HEK293 (cell line): ENCODE data around the gene ACKR3.

Experiments
- CTCF ChIA-PET: fragments of 350-600 bp; formaldehyde crosslinking; extraction: SDS; loops from one replicate; lab custom pipeline; 2021; ENCODE audit warnings: antibody characterized with exemption; lab: Yijun Ruan, JAX
- POLR2A ChIA-PET: fragments of 300-600 bp; formaldehyde crosslinking; extraction: SDS; loops from one replicate; lab custom pipeline; 2020; ENCODE audit warnings: antibody characterized with exemption, inconsistent platforms; lab: Yijun Ruan, JAX
- H3K27ac ChIP-seq: fragments of 200-500 bp; sonication (Bioruptor generic); 2 replicates; pipeline ENCODE4 v1.5.1; 2014; ENCODE audit warnings: low read depth, low read length, control low read depth, inconsistent platforms; ENCODE audit errors: extremely low read depth
- H3K36me3 ChIP-seq, 2 experiments: fragments of 200-500 bp in 1 of 2; sonication (Bioruptor generic) in 1 of 2; 1 replicate in 1 of 2; 2 replicates in 1 of 2; pipeline ENCODE4 v1.5.1; 2014 to 2017; ENCODE audit warnings: inconsistent platforms in 2 of 2, low read length in 2 of 2; ENCODE audit not compliant: control insufficient read depth in 2 of 2, insufficient read depth in 1 of 2
- H3K4me1 ChIP-seq: fragments of 200-500 bp; sonication (Bioruptor generic); 2 replicates; pipeline ENCODE4 v1.5.1; 2014; ENCODE audit warnings: mild to moderate bottlenecking, low read length, inconsistent platforms; ENCODE audit not compliant: control insufficient read depth, insufficient read depth
- H3K4me3 ChIP-seq: 2 replicates; pipeline ENCODE4 v1.5.1; 2011; ENCODE audit warnings: low read depth, mild to moderate bottlenecking, control low read depth, low read length, moderate library complexity
- H3K9me3 ChIP-seq: fragments of 200-500 bp; sonication (Bioruptor generic); 2 replicates; pipeline ENCODE4 v1.5.1; 2014; ENCODE audit warnings: low read depth, low read length, inconsistent platforms; ENCODE audit not compliant: control insufficient read depth, insufficient read depth
- HOXA7 ChIP-seq: sonication (generic); formaldehyde crosslinking; IDR thresholded peaks from 2 replicates; pipeline ENCODE4 v1.8.1; 2022; ENCODE audit warnings: missing genetic modification reagents, borderline replicate concordance
- HOXC10 ChIP-seq: sonication (generic); formaldehyde crosslinking; IDR thresholded peaks from 2 replicates; pipeline ENCODE4 v1.8.1; 2023; ENCODE audit warnings: mild to moderate bottlenecking, missing genetic modification reagents
- KLF9 ChIP-seq: fragments of 450-650 bp; formaldehyde crosslinking; IDR thresholded peaks from 2 replicates; pipeline ENCODE4 v1.5.1; 2016; ENCODE audit warnings: missing biosample characterization, missing genetic modification characterization, low read depth
- OSR2 ChIP-seq: fragments of 450-650 bp; formaldehyde crosslinking; IDR thresholded peaks from 2 replicates; pipeline ENCODE4 v1.5.1; 2016; ENCODE audit warnings: missing biosample characterization, missing genetic modification characterization
- ZBTB17 ChIP-seq: fragments of 450-650 bp; formaldehyde crosslinking; IDR thresholded peaks from 2 replicates; pipeline ENCODE4 v1.5.1; 2016; ENCODE audit warnings: missing biosample characterization, missing genetic modification characterization
- ZNF37A ChIP-seq: fragments of 450-650 bp; IDR thresholded peaks from 2 replicates; pipeline ENCODE4 v1.5.1; 2018; ENCODE audit warnings: missing biosample characterization, missing genetic modification characterization
- ZNF404 ChIP-seq: fragments of 450-650 bp; formaldehyde crosslinking; IDR thresholded peaks from 2 replicates; pipeline ENCODE4 v1.5.1; 2017; ENCODE audit warnings: missing biosample characterization, missing genetic modification characterization
- ZNF501 ChIP-seq: fragments of 450-650 bp; formaldehyde crosslinking; IDR thresholded peaks from 2 replicates; pipeline ENCODE4 v1.5.1; 2016; ENCODE audit warnings: missing biosample characterization, missing genetic modification characterization
- ZNF664 ChIP-seq: fragments of 450-650 bp; formaldehyde crosslinking; IDR thresholded peaks from 2 replicates; pipeline ENCODE4 v1.5.1; 2016; ENCODE audit warnings: missing biosample characterization, missing genetic modification characterization
- ZNF670 ChIP-seq: fragments of 450-650 bp; formaldehyde crosslinking; IDR thresholded peaks from 2 replicates; pipeline ENCODE4 v1.5.1; 2016; ENCODE audit warnings: missing biosample characterization, missing genetic modification characterization, low read depth
- ZNF701 ChIP-seq: fragments of 450-650 bp; formaldehyde crosslinking; IDR thresholded peaks from 2 replicates; pipeline ENCODE4 v1.5.1; 2016; ENCODE audit warnings: missing biosample characterization, missing genetic modification characterization
- ZNF747 ChIP-seq: fragments of 450-650 bp; formaldehyde crosslinking; IDR thresholded peaks from 2 replicates; pipeline ENCODE4 v1.5.1; 2016; ENCODE audit warnings: missing biosample characterization, missing genetic modification characterization
- ZNF830 ChIP-seq: fragments of 450-650 bp; IDR thresholded peaks from 2 replicates; pipeline ENCODE4 v1.5.0; 2018; ENCODE audit warnings: missing biosample characterization, missing genetic modification characterization, low read depth, mild to moderate bottlenecking, moderate library complexity
- ZSCAN30 ChIP-seq: fragments of 450-650 bp; IDR thresholded peaks from 2 replicates; pipeline ENCODE4 v1.5.1; 2018; ENCODE audit warnings: missing biosample characterization, mild to moderate bottlenecking, missing genetic modification characterization, moderate library complexity
- ZXDB ChIP-seq: fragments of 450-650 bp; formaldehyde crosslinking; IDR thresholded peaks from 2 replicates; pipeline ENCODE4 v1.5.1; 2016; ENCODE audit warnings: missing biosample characterization, missing genetic modification characterization
- TF ChIP-seq, protein P1 (sequence below): fragments of 450-650 bp; formaldehyde crosslinking; IDR thresholded peaks from 2 replicates; pipeline ENCODE4 v1.5.1; 2016; ENCODE audit warnings: missing biosample characterization, missing genetic modification characterization
- TF ChIP-seq, protein P2 (sequence below): fragments of 450-650 bp; formaldehyde crosslinking; IDR thresholded peaks from 2 replicates; pipeline ENCODE4 v1.5.1; 2016; ENCODE audit warnings: missing biosample characterization, missing genetic modification characterization
- TF ChIP-seq, protein P3 (sequence below): fragments of 450-650 bp; formaldehyde crosslinking; IDR thresholded peaks from 2 replicates; pipeline ENCODE4; 2016; ENCODE audit warnings: missing biosample characterization, missing genetic modification characterization
- TF ChIP-seq, protein P4 (sequence below): fragments of 450-650 bp; formaldehyde crosslinking; IDR thresholded peaks from 2 replicates; pipeline ENCODE4 v1.5.1; 2017; ENCODE audit warnings: missing biosample characterization, missing genetic modification characterization
- TF ChIP-seq, protein P5 (sequence below): fragments of 450-650 bp; formaldehyde crosslinking; IDR thresholded peaks from 2 replicates; pipeline ENCODE4 v1.5.1; 2016; ENCODE audit warnings: missing biosample characterization, missing genetic modification characterization, borderline replicate concordance

The ACKR3 gene

DNA sequence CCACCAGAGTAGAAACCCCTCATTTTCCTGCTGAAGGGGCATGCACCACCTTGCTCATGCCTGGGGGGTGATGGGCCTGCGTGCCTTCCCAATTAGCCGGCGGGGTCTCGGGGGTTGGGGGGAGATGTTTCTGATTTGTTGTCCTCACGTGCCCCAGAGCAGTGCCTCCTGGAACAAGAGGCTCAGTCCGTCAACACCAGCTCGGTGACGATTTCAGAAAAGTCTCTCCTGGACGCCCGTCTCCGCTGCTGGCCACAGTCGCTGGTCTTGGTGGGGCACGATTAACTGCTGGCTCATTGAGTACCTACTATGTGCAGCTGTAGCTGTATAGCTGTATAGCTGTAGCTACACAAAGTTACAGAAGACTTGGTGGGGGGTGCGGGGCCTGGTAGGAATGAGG is 4.4 kb downstream of the ACKR3 start:
- ChIA-PET CTCF (interaction anchor here (0.6 kb wide), 2 partner anchors 28 to 317 kb away, joined by 3 read pairs; no protein-coding TSS in a partner anchor), POLR2A (no interaction called here)
- TF ChIP-seq HOXC10 (CRISPR knock-in tag) (no peak), ZBTB17 (tag by site-specific recombination) (no peak)
- no peak overlapping the region for H3K4me3 ChIP-seq
- H3K9me3 ChIP-seq: no peaks in the 10 kb centered on the region
- no peak overlapping the region for H3K27ac ChIP-seq
- H3K36me3 ChIP-seq: no peaks in the 10 kb centered on the region
- no peaks in the 10 kb centered on the region for H3K4me1 ChIP-seq

DNA sequence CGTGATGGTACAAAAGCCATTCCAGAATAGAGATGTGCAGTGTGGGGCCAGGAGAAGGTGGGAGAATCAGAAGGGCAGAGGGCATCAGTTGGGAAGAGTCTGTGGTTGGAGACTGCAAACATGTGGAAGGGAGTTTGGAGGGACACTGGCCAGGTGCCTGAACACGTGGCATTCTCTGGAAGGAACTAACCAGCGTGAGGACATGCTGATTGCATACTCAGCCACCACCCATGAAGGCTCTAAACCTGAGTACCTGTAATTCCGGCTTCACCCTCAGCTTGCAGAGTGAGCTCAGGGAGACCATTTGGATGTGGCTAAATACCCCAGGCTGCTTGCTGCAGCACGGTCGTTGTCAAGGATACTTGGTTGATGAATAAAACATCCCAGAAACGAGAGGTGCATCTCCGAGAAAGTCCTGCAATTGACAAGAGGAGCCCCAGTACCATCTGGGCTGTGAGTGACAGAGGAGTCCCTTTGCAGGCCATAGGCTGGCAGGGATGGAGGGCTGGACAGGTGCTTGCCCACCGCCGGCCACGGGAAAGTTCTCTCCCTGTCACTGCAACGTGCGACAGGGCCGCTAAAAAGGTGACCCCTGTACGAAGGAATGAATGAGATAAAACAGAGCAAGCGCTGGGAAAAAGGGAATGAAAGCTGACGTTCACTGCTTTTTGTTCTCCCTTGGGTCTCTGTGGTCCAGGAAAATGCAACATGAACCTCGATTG is 5.0 kb downstream of the ACKR3 start:
- no peak overlapping the region for H3K4me3 ChIP-seq
- no peaks in the 10 kb centered on the region for H3K9me3 ChIP-seq
- H3K27ac ChIP-seq: no peak overlapping the region
- TF ChIP-seq ZXDB (tag by site-specific recombination) (no peak), ZNF670 (tag by site-specific recombination) (no peak), ZNF37A (tag by site-specific recombination) (no peak), ZNF747 (tag by site-specific recombination) (no peak), ZNF501 (tag by site-specific recombination) (no peak), ZNF664 (no peak), ZNF404 (tag by site-specific recombination) (no peak), ZSCAN30 (tag by site-specific recombination) (no peak), ZNF830 (tag by site-specific recombination) (no peak), OSR2 (tag by site-specific recombination) (no peak), ZNF701 (tag by site-specific recombination) (no peak), KLF9 (tag by site-specific recombination) (no peak), HOXA7 (CRISPR knock-in tag) (no peak)
- TF ChIP-seq, protein P1, sequence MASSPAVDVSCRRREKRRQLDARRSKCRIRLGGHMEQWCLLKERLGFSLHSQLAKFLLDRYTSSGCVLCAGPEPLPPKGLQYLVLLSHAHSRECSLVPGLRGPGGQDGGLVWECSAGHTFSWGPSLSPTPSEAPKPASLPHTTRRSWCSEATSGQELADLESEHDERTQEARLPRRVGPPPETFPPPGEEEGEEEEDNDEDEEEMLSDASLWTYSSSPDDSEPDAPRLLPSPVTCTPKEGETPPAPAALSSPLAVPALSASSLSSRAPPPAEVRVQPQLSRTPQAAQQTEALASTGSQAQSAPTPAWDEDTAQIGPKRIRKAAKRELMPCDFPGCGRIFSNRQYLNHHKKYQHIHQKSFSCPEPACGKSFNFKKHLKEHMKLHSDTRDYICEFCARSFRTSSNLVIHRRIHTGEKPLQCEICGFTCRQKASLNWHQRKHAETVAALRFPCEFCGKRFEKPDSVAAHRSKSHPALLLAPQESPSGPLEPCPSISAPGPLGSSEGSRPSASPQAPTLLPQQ: no peak
- TF ChIP-seq, protein P2, sequence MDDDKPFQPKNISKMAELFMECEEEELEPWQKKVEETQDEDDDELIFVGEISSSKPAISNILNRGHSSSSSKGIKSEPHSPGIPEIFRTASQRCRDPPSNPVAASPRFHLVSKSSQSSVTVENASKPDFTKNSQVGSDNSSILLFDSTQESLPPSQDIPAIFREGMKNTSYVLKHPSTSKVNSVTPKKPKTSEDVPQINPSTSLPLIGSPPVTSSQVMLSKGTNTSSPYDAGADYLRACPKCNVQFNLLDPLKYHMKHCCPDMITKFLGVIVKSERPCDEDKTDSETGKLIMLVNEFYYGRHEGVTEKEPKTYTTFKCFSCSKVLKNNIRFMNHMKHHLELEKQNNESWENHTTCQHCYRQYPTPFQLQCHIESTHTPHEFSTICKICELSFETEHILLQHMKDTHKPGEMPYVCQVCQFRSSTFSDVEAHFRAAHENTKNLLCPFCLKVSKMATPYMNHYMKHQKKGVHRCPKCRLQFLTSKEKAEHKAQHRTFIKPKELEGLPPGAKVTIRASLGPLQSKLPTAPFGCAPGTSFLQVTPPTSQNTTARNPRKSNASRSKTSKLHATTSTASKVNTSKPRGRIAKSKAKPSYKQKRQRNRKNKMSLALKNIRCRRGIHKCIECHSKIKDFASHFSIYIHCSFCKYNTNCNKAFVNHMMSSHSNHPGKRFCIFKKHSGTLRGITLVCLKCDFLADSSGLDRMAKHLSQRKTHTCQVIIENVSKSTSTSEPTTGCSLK (tag by site-specific recombination): no peak
- TF ChIP-seq, protein P3, sequence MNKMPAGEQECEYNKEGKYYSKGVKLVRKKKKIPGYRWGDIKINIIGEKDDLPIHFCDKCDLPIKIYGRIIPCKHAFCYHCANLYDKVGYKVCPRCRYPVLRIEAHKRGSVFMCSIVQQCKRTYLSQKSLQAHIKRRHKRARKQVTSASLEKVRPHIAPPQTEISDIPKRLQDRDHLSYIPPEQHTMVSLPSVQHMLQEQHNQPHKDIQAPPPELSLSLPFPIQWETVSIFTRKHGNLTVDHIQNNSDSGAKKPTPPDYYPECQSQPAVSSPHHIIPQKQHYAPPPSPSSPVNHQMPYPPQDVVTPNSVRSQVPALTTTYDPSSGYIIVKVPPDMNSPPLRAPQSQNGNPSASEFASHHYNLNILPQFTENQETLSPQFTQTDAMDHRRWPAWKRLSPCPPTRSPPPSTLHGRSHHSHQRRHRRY: no peak
- TF ChIP-seq, protein P4, sequence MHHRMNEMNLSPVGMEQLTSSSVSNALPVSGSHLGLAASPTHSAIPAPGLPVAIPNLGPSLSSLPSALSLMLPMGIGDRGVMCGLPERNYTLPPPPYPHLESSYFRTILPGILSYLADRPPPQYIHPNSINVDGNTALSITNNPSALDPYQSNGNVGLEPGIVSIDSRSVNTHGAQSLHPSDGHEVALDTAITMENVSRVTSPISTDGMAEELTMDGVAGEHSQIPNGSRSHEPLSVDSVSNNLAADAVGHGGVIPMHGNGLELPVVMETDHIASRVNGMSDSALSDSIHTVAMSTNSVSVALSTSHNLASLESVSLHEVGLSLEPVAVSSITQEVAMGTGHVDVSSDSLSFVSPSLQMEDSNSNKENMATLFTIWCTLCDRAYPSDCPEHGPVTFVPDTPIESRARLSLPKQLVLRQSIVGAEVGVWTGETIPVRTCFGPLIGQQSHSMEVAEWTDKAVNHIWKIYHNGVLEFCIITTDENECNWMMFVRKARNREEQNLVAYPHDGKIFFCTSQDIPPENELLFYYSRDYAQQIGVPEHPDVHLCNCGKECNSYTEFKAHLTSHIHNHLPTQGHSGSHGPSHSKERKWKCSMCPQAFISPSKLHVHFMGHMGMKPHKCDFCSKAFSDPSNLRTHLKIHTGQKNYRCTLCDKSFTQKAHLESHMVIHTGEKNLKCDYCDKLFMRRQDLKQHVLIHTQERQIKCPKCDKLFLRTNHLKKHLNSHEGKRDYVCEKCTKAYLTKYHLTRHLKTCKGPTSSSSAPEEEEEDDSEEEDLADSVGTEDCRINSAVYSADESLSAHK (tag by site-specific recombination): no peak
- TF ChIP-seq, protein P5, sequence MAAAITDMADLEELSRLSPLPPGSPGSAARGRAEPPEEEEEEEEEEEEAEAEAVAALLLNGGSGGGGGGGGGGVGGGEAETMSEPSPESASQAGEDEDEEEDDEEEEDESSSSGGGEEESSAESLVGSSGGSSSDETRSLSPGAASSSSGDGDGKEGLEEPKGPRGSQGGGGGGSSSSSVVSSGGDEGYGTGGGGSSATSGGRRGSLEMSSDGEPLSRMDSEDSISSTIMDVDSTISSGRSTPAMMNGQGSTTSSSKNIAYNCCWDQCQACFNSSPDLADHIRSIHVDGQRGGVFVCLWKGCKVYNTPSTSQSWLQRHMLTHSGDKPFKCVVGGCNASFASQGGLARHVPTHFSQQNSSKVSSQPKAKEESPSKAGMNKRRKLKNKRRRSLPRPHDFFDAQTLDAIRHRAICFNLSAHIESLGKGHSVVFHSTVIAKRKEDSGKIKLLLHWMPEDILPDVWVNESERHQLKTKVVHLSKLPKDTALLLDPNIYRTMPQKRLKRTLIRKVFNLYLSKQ (tag by site-specific recombination): no peak
- TF ChIP-seq, all 188 proteins: peak for 0
- CTCF ChIA-PET: interaction anchor here (0.6 kb wide), 2 partner anchors 27 to 317 kb away, joined by 3 read pairs; no protein-coding TSS in a partner anchor
- POLR2A ChIA-PET: no interaction called here
- Histone ChIP-seq H3K36me3 (no peaks in the 10 kb centered on the region), H3K4me1 (no peaks in the 10 kb centered on the region)
